CD4-positive, alpha-beta memory T cell (primary cell): ENCODE data around the gene MRPL54. TPM values are rescaled to one million over a fixed set of nuclear protein-coding genes. Genes with fewer than 3 reads are reported as not detected.

ENCODE experiments used
- CTCF ChIA-PET: fragments of 350-600 bp; sonication (Branson Sonifier 250); formaldehyde crosslinking; loops from one replicate; lab custom pipeline; 2021; ENCODE audit warnings: inconsistent platforms; ENCODE audit not compliant: partially characterized antibody; lab: Charles Lee
- POLR2A ChIA-PET: fragments of 350-600 bp; sonication (Branson Sonifier 250); formaldehyde crosslinking; loops from one replicate; lab custom pipeline; 2021; ENCODE audit not compliant: partially characterized antibody; lab: Charles Lee
- DNase-seq, 5 donors: peaks; one replicate each; pipeline versions ENCODE4 v3.0.0 to v3.0.0-alpha.2; 2020 to 2022; ENCODE audit warnings: mixed read lengths in 1 of 5
- H3K27ac ChIP-seq: one replicate; pipeline ENCODE4 v1.7.0; 2013; ENCODE audit warnings: low read depth, low read length
- H3K27me3 ChIP-seq: 2 replicates; pipeline ENCODE4 v1.7.0; 2013; ENCODE audit warnings: mild to moderate bottlenecking, low read length, moderate library complexity; ENCODE audit not compliant: insufficient read depth
- H3K36me3 ChIP-seq: 2 replicates; pipeline ENCODE4 v1.7.0; 2013; ENCODE audit warnings: mild to moderate bottlenecking, low read length, moderate library complexity; ENCODE audit not compliant: insufficient read depth
- H3K4me1 ChIP-seq: 2 replicates; pipeline ENCODE4 v1.7.0; 2013; ENCODE audit warnings: mild to moderate bottlenecking, low read length, moderate library complexity; ENCODE audit not compliant: insufficient read depth
- H3K4me3 ChIP-seq, 2 donors: one replicate each; pipeline ENCODE4 v1.7.0; 2013; ENCODE audit warnings: low read length in 2 of 2, mild to moderate bottlenecking in 1 of 2
- H3K9me3 ChIP-seq, 2 donors: one replicate each; pipeline ENCODE4 v1.7.0; 2013; ENCODE audit warnings: low read length in 2 of 2, control low read depth in 1 of 2; ENCODE audit not compliant: control insufficient read depth in 1 of 2
- H3K27ac Mint-ChIP-seq, 7 donors: one replicate each; pipeline ENCODE4 v1.8.0; 2020 to 2021; ENCODE audit warnings: mixed read lengths in 7 of 7, mild to moderate bottlenecking in 6 of 7, inconsistent platforms in 3 of 7, moderate library complexity in 3 of 7
- H3K27me3 Mint-ChIP-seq, 2 donors: one replicate each; pipeline ENCODE4 v1.8.0; 2020 to 2021; ENCODE audit warnings: mixed read lengths in 2 of 2
- H3K36me3 Mint-ChIP-seq, 2 donors: one replicate each; pipeline ENCODE4 v1.8.0; 2020 to 2021; ENCODE audit warnings: mixed read lengths in 2 of 2, inconsistent platforms in 1 of 2, mild to moderate bottlenecking in 1 of 2
- H3K4me1 Mint-ChIP-seq, 4 donors: one replicate each; pipeline ENCODE4 v1.8.0; 2020 to 2021; ENCODE audit warnings: mixed read lengths in 4 of 4, mild to moderate bottlenecking in 1 of 4
- H3K4me3 Mint-ChIP-seq, 8 donors: one replicate each; pipeline ENCODE4 v1.8.0; 2020 to 2021; ENCODE audit warnings: mixed read lengths in 8 of 8, mild to moderate bottlenecking in 7 of 8, moderate library complexity in 6 of 8, inconsistent platforms in 3 of 8
- H3K9me3 Mint-ChIP-seq, 8 donors: one replicate each; pipeline ENCODE4 v1.8.0; 2020 to 2021; ENCODE audit warnings: mixed read lengths in 8 of 8, mild to moderate bottlenecking in 5 of 8, inconsistent platforms in 3 of 8, moderate library complexity in 1 of 8
- intact Hi-C: fragments of 100-400 bp; cut with micrococcal nuclease; formaldehyde crosslinking; loops from one replicate; pipeline ENCODE4 v1.15.1; 2023
- polyA plus RNA-seq, 2 donors: library from polyadenylated mRNA; unstranded; fragments of 300-500 nt; fragmentation: Illumina TruSeq; gene quantifications; one replicate each; pipeline ENCODE4 v1.2.3, GENCODE V29; 2021
- total RNA-seq, 2 experiments: library from RNA; stranded (reverse); gene quantifications; one replicate each; pipeline ENCODE4 v1.2.3, GENCODE V29; 2021

The MRPL54 gene
- total and polyA plus RNA-seq, 4 experiments from 2014 or later, result 36.7 to 107 (median 70.2) TPM

DNA sequence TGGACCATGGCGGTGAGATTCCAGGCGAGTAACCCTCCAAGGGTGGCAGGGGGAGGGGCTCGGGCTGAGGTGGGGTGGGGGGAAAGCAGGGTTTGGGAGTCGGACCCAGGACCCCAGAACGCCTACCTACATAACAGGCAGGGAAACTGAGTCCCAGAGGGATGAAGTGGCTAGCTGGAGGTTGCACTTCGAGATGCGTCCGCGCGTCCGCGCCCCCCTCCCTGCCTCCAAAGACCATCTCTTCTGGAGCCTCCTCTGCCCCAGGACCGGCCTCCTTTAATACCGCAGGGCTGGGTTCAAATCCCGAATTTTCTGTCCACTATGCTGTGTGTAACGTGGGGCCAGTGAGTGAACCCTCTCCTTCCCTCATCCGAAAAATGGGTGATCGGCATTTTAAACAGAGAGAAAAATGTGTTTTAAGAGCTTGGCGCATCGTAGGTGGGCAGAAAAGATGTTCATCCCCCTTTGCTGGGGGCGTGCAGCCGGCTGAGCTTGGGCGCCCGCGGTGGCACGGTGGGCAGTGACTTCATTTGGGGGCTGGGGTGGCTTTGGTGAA lies 40.5 kb upstream of the MRPL54 start:
- peak overlapping the region in 5 of 7 donors; percentile 15 to 86 (median 83) for H3K27ac Mint-ChIP-seq
- H3K4me1 Mint-ChIP-seq, result peaks cover 4 to 24% (median 15%) of the 10 kb centered on the region in 4 donors
- H3K4me3 Mint-ChIP-seq, result peak overlapping the region; percentile 79 to 88 (median 85)
- Histone ChIP-seq H3K4me3 (peak overlapping the region in 1 of 2 donors; percentile 40), H3K9me3 (no peaks in the 10 kb centered on the region), H3K36me3 (no peaks in the 10 kb centered on the region), H3K4me1 (peaks cover 22% of the 10 kb centered on the region), H3K27ac (peak overlapping the region; percentile 9), H3K27me3 (peaks cover 6% of the 10 kb centered on the region)
- CTCF ChIA-PET, result interaction anchor here (1.8 kb wide), 1 partner anchor 41 kb away, joined by 4 read pairs; no protein-coding TSS in a partner anchor
- peaks cover 0 to 3% of the 10 kb centered on the region in 2 donors for H3K27me3 Mint-ChIP-seq
- no peak for DNase-seq
- intact Hi-C loops, result loop anchor here (1.0 to 5.0 kb wide), 2 partner anchors 40 to 100 kb away; partner anchors contain the start of gene MRPL54
- no peaks in the 10 kb centered on the region for H3K9me3 Mint-ChIP-seq
- no peaks in the 10 kb centered on the region for H3K36me3 Mint-ChIP-seq
- POLR2A ChIA-PET, result interaction anchor here (0.5 to 2.7 kb wide), 6 partner anchors 17 to 1261 kb away, joined by 3 to 36 read pairs (median 4); partner anchors contain the start of genes APBA3 and MRPL54

DNA sequence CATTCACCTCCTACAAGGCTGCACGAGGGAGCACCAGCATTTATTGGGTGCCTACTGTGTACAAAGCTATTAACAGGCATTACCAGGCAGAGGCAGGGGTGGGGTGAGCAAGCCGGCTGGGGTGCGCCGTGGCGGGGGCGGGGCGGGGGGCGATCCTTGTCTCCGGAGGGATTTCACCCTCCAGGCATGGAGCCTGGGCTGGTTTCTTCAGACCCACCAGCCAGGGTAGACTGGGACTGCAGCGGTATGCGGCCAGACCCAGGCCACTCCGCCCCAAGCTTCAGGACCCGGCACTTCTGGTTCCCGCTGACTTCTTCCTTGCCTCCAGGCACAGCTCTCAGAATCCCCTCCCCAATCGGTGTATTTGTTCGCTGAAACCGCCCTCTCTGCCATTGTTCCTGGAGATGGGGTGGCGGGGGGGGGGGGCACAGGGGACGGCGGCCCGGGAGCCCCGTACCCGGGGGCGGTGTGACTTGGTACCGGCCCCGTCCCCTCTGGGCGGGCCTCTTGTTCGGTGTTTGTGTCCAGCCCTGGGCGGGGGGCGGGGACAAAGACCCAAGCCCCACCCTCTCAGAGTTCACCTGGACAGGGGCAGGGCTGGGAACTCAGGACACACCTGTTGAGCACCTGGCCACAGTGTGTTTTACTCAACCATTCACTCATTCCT lies 39.9 kb upstream of the MRPL54 start:
- peak overlapping the region in 1 of 2 donors; percentile 40 for H3K4me3 ChIP-seq
- Mint-ChIP-seq H3K27ac (peak overlapping the region in 4 of 7 donors; percentile 26 to 86 (median 84)), H3K36me3 (no peaks in the 10 kb centered on the region), H3K27me3 (peaks cover 0 to 3% of the 10 kb centered on the region in 2 donors), H3K4me1 (peaks cover 4 to 24% (median 15%) of the 10 kb centered on the region in 4 donors), H3K4me3 (peak overlapping the region; percentile 79 to 88 (median 85)), H3K9me3 (no peaks in the 10 kb centered on the region)
- ChIA-PET CTCF (interaction anchor here (1.8 kb wide), 1 partner anchor 41 kb away, joined by 4 read pairs; no protein-coding TSS in a partner anchor), POLR2A (interaction anchor here (1.1 to 2.7 kb wide), 5 partner anchors 17 to 75 kb away, joined by 3 to 36 read pairs (median 5); partner anchors contain the start of genes APBA3 and MRPL54)
- H3K9me3 ChIP-seq, result no peaks in the 10 kb centered on the region
- peaks cover 22% of the 10 kb centered on the region for H3K4me1 ChIP-seq
- H3K27ac ChIP-seq, result no peak overlapping the region
- peaks cover 6% of the 10 kb centered on the region for H3K27me3 ChIP-seq
- H3K36me3 ChIP-seq, result no peaks in the 10 kb centered on the region
- DNase-seq, result no peak
- intact Hi-C loops, result loop anchor here (5.0 kb wide), 1 partner anchor 100 kb away; no protein-coding TSS in a partner anchor

DNA sequence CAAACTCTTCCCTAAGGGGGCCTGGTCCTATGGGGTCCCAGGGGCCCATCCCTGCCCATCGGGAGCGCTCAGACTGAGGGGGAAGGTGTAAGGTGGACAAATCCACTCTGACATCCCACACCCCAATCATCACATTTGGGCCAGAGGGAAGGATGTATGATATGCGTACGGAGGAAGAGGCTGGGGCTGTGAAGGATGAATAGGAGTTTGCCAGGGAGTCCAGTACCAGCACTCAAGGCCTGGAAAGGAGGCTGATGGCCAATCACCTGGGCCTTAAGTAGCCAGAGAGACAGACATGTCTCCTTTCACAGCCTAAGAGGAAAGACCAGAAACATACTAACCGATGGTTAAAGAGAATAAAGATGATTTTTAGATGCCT lies 39.4 kb upstream of the MRPL54 start:
- Mint-ChIP-seq H3K9me3 (no peaks in the 10 kb centered on the region), H3K36me3 (no peaks in the 10 kb centered on the region), H3K27ac (peak overlapping the region in 1 of 7 donors; percentile 36), H3K4me1 (peaks cover 4 to 24% (median 15%) of the 10 kb centered on the region in 4 donors), H3K27me3 (peaks cover 0 to 3% of the 10 kb centered on the region in 2 donors), H3K4me3 (peak overlapping the region in 6 of 8 donors; percentile 36 to 69 (median 54))
- ChIA-PET CTCF (no interaction called here), POLR2A (interaction anchor here (1.1 to 2.7 kb wide), 2 partner anchors 39 kb away, joined by 4 to 36 read pairs; partner anchors contain the start of genes APBA3 and MRPL54)
- Histone ChIP-seq H3K4me1 (peaks cover 22% of the 10 kb centered on the region), H3K36me3 (no peaks in the 10 kb centered on the region), H3K27me3 (peaks cover 6% of the 10 kb centered on the region), H3K9me3 (no peaks in the 10 kb centered on the region), H3K4me3 (no peak overlapping the region), H3K27ac (no peak overlapping the region)
- DNase-seq, result no peak
- intact Hi-C loops, result loop anchor here (5.0 kb wide), 1 partner anchor 99 kb away; no protein-coding TSS in a partner anchor

DNA sequence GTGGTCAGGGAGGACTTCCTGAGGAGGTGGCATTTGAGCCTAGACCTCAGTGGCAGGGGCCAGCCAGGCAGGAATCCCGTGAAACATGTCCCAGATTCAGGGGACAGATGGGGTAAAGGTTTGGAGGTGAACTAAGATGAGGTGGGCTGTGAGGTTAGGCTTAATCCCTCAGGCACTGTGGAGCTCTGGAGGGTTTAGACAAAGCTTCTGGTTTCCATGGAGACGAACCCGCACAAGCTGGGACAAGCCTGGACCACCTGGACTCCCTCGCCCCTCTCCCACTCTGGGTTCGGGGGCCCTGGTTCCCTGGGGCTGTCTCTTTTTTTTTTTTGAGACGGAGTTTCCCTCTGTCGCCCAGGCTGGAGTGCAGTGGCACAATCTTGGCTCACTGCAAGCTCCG lies 38.6 kb upstream of the MRPL54 start:
- peaks cover 0 to 3% of the 10 kb centered on the region in 2 donors for H3K27me3 Mint-ChIP-seq
- CTCF ChIA-PET, result interaction anchor here (1.2 to 1.5 kb wide), 2 partner anchors 31 to 98 kb away, joined by 3 read pairs; no protein-coding TSS in a partner anchor
- Histone ChIP-seq H3K27me3 (peaks cover 6% of the 10 kb centered on the region), H3K4me3 (no peak overlapping the region), H3K27ac (no peak overlapping the region), H3K4me1 (peaks cover 22% of the 10 kb centered on the region), H3K36me3 (no peaks in the 10 kb centered on the region), H3K9me3 (no peaks in the 10 kb centered on the region)
- intact Hi-C loops, result loop anchor here (5.0 kb wide), 1 partner anchor 98 kb away; no protein-coding TSS in a partner anchor
- POLR2A ChIA-PET, result interaction anchor here (1.1 kb wide), 1 partner anchor 39 kb away, joined by 4 read pairs; the partner anchor contains the start of gene MRPL54
- peaks cover 4 to 24% (median 15%) of the 10 kb centered on the region in 4 donors for H3K4me1 Mint-ChIP-seq
- H3K27ac Mint-ChIP-seq, result no peak overlapping the region
- no peak for DNase-seq
- H3K4me3 Mint-ChIP-seq, result no peak overlapping the region
- H3K36me3 Mint-ChIP-seq, result no peaks in the 10 kb centered on the region
- H3K9me3 Mint-ChIP-seq, result no peaks in the 10 kb centered on the region

DNA sequence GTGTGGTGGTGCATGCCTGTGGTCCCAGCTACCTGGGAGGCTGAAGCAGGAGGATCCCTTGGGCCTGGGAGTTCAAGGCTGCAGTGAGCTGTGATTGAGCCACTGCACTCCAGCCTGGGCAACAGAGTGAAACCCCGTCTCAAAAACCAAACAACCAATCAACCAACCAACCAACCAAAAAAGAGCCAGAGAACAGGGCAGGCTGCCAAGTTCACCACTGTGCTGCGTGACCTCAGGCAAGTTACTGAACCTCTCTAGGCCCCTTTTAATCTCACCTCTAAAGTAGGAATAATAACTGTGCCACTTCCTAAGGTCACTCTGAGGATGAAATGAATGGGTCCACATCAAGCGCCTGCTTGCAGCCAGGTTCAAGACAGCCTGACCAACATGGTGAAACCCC lies 37.4 kb upstream of the MRPL54 start:
- H3K4me1 ChIP-seq, result peaks cover 22% of the 10 kb centered on the region
- H3K4me3 ChIP-seq, result no peak overlapping the region
- H3K9me3 ChIP-seq, result no peaks in the 10 kb centered on the region
- Mint-ChIP-seq H3K9me3 (no peaks in the 10 kb centered on the region), H3K4me1 (peaks cover 3 to 24% (median 11%) of the 10 kb centered on the region in 4 donors), H3K27ac (peak overlapping the region in 2 of 7 donors; percentile 15 to 25), H3K27me3 (no peaks in the 10 kb centered on the region), H3K4me3 (no peak overlapping the region), H3K36me3 (peaks cover 0 to 2% of the 10 kb centered on the region in 2 donors)
- DNase-seq, result no peak
- peaks cover 6% of the 10 kb centered on the region for H3K27me3 ChIP-seq
- no peaks in the 10 kb centered on the region for H3K36me3 ChIP-seq
- intact Hi-C loops, result no loop called here
- ChIA-PET CTCF (interaction anchor here (1.5 kb wide), 1 partner anchor 30 kb away, joined by 3 read pairs; no protein-coding TSS in a partner anchor), POLR2A (interaction anchor here (1.4 kb wide), 1 partner anchor 16 kb away, joined by 3 read pairs; no protein-coding TSS in a partner anchor)
- no peak overlapping the region for H3K27ac ChIP-seq

DNA sequence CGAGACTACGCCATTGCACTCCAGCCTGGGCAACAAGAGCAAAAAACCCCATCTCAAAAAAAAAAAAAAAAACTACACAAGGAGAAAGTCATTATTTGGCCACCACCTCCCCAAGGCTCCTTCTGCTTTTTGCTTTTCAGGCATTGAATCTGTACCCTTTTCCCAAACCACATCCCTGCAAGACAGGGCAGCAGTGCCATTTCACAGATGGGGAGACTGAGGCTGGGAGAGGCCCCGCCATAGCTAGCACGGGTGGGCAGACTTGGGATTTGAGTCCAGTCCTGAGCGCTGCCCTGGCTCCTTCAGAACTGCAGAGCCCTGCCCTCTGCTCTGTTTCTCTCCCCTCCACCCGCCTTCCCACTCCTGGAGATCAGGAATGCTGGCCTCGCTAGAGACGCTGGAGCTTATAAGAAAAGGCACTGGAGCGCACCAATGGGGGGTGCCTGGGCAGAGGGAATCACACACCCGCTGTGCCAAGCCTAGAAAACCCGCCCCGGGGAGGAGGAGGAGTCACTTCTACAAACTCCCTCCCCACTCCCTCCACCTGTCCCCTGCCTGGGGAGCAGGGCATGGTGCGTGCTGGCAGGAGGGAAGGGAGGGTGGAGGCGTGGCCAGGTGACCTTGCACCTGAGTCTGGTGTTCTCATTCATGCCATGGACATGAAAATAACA lies 36.7 kb upstream of the MRPL54 start:
- POLR2A ChIA-PET, result interaction anchor here (1.4 kb wide), 1 partner anchor 15 kb away, joined by 3 read pairs; no protein-coding TSS in a partner anchor
- Mint-ChIP-seq H3K9me3 (no peaks in the 10 kb centered on the region), H3K27ac (no peak overlapping the region), H3K4me3 (peak overlapping the region in 1 of 8 donors; percentile 26), H3K27me3 (no peaks in the 10 kb centered on the region), H3K36me3 (peaks cover 0 to 2% of the 10 kb centered on the region in 2 donors), H3K4me1 (peaks cover 3 to 19% (median 11%) of the 10 kb centered on the region in 4 donors)
- DNase-seq, result no peak
- Histone ChIP-seq H3K4me1 (peaks cover 16% of the 10 kb centered on the region), H3K9me3 (no peaks in the 10 kb centered on the region), H3K27ac (no peak overlapping the region), H3K27me3 (peaks cover 6% of the 10 kb centered on the region), H3K4me3 (no peak overlapping the region), H3K36me3 (no peaks in the 10 kb centered on the region)
- intact Hi-C loops, result no loop called here
- CTCF ChIA-PET, result interaction anchor here (0.7 kb wide), 1 partner anchor 8 kb away, joined by 4 read pairs; no protein-coding TSS in a partner anchor
